NOMO-1 treated with dmso at 0.1 percent for 144 hours (cell line): ENCODE results near the gene FAM193A.

Experiments used
- DNase-seq: peaks from one replicate; lab custom pipeline; 2025; ENCODE audit not compliant: unreplicated experiment; lab: John Stamatoyannopoulos, UW

Gene FAM193A

DNA sequence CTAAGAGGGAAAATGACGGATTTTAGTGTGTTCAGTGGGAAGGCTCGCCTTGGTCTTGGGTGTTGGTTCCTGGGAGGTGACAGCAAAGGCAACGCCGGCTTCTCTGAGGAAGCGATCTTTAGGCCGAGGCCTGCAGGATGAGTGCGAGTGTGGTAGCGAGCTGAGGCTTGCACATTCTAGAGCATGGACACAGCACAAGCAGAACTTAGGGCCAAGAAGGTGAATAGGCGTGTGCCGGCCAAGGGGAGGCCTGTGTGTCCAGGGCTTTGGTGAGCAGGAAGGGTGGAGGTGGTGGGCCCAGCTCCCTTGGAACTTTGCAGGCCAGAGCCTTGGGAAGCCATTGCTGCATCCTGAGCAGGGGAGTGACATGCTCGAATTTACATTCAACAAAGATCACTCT lies 151.8 kb downstream of the FAM193A start:
- no peak for DNase-seq

DNA sequence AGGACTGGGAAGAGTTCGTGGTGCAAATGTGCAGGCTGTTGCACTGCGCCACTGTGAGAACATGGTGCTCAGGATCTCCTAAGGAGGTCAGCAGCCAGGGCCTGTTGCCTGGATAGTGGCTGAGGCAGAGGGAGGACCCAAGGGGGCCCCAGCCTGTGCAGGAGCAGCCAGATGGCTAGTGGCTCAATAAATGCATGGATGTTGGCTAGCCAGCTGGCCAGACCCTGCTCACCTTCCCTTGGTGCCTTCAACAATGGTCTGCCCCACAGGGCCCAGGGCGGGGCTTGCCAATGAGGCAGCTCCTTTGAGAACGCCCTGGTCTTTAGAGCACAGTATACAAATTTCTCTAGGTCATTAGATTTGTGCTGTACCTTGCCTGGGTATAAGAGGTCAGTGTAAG lies 152.2 kb downstream of the FAM193A start:
- DNase-seq: no peak

DNA sequence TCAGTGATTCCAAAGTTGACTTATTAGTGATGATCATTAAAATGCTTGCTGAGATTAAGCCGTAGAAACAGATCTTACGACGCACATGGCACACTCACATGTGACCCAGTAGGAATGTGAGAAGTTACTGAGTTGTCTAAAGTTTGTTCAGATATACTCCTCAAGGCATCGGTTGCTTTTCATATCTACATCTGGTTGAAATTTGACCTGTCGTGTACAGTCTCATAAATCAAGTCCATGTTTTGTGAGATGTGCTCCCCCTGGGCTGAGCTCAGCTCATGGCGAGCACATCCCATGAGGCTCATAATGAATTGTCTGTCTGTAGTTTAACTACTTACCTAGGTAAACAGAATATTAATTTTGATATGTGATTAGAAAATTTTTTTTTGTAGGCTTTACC lies 152.7 kb downstream of the FAM193A start:
- DNase-seq: no peak

DNA sequence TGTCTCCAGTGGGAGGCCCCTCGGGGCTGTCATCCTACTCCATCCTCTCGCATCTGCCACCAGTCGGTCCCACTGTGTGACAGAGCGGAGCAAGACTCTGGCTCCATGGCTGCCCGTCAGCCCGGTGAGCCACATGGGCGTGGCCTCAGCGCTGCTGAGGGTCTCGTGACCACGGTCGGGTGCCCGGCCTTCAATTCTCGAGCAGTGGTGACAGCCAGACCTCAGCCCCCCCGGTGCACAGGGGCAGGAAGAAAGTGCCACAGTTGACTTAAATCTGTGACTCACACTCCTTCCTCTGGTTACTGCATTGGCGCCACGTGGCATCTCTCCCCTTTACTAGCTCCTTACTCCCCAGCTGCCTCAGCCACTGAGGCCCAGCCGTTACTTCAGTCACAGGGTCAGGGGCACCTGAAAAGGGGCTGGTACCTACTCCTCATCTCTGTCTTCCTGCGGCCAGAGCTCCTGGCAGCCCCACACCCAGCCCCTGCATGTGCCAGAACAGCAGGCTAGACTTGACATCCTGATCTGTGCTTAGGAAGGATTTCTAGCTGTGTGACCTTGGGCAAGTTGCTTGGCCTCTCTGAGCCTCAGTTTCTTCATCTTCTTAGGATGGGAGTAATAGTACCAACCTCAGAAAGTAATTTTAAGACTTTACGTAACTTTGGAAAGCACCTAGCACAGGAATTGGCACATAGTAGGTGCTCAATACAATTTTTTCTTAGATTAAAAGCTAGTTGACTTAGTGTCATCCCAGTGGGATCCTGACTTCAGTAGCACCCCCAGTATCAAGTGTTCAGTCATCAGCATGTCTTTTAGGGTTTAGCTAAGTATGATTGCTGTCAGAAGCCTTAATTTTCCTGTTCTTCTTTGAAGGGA lies 153.6 kb downstream of the FAM193A start:
- DNase-seq: no peak

DNA sequence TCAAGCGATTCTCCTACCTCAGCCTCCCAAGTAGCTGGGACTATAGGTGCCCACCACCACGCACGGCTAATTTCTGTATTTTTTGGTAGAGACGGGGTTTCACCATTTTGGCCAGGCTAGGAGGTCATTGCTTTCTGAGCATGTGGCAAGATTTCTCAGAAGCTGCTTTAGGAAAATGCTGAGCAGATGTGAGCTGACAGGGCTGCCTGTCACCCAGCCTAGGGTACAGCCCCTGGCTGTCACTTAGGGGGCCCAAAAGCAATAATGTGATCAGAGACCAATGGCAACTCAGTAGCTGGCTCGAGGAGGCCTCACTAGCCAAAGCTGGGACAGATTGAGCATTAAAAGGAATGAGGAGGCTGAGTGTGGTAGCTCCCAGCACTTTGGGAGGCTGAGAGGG lies 154.9 kb downstream of the FAM193A start:
- DNase-seq: no peak

DNA sequence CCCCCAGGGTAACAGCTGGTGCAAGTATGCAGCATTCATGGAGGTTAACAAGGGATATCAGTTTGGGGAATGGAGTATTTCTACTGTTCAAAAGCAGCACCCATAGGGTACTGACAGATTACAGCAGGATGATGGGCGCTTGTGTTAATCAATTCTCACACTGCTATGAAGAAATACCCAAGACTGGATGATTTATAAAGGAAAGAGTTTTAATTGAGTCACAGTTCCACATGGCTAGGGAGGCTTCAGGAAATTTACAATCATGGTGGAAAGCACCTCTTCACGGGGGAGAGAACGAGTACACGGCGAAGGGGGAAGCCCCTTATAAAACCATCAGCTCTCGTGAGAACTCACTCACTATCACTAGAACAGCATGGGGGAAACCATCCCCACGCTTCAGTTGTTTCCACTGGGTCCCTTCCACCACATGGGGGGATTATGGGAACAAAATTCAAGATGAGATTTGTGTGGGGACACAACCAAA lies 155.5 kb downstream of the FAM193A start:
- DNase-seq: no peak

DNA sequence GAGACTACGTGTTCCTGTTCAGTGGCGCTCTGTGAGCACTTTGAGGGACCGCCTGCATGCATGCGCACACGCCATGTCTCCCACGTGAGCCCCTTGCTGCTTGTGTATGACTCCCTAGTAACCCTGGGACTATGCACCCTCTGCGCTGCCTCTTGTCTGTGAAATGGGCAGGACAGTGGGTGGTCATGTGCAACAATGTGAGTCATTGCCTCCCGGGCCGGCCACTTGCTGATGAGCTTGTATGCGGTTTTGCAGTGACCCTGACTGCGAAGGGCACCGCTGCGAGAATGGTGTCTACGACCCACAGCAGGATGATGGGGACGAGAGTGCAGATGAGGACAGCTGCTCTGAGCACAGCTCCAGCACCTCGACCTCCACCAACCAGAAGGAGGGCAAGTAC lies 158.2 kb downstream of the FAM193A start:
- DNase-seq: no peak

DNA sequence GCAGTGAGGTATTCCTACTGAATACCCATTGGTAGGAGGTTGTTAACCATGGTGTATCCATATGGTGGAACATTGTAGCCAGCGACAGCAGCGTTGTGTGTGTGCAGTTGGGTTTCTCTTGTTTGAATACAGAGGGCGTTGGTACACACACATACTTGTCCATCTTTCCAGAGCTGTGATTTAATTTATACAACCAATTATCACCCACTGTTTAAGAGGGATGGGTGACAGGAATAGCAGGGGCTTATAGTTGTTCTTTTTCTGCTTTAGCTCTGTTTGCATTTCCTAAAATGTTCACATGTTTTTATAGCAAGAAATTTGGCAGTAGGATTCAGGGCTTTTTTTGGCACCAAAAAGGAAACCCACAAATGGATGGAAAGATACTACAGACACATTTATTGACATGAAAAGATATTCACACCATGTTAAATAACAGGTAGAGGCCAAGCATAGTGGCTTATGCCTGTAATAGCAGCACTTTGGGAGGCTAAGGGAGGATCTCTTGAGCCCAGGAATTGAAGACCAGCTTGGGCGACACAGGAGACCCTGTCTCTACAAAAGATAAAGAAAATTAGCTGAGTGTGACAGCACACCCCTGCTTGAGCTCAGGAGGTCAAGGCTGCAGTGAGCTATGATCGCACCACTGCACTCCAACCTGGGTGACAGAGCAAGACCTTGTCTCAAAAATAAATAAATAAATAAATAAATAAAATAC lies 159.1 kb downstream of the FAM193A start:
- no peak for DNase-seq

DNA sequence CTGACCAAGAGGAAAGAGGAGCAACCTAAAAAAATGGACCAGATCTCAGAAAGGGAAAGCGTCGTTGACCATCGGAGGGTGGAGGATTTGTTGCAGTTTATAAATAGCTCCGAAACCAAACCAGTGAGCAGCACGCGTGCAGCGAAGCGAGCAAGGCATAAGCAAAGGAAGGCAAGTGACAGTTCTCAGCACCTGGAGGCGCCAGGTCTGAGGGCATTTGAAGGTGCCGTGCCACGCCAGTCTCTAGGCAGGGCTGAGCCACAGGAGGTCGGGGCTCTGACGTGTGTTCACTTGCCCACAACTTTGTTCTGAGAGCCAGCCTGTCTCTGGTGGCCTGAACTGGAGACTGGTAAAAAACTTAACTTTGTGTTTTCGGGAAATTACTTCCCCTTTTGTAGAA lies 160.0 kb downstream of the FAM193A start:
- DNase-seq: peak; percentile 50

DNA sequence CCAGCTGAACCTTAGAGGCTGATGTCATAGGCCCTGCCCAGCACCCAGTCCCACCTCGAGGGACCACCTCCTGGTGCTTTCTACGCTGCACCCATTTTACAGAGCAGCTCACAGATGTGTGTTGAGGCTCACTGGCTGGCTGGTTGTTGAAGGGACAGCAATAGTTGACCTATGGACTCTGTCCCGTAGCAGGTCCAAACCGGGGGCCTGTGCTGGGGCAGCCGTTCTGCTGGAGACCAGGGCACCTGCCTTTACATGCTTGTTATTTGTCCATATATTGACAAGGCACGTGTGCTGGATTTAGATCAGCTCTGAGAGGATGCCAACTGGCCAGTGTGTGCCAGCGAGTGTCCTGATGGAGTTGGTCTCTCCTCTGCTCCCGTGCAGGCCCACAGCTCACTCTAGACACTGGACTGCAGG lies 161.6 kb downstream of the FAM193A start:
- no peak for DNase-seq

DNA sequence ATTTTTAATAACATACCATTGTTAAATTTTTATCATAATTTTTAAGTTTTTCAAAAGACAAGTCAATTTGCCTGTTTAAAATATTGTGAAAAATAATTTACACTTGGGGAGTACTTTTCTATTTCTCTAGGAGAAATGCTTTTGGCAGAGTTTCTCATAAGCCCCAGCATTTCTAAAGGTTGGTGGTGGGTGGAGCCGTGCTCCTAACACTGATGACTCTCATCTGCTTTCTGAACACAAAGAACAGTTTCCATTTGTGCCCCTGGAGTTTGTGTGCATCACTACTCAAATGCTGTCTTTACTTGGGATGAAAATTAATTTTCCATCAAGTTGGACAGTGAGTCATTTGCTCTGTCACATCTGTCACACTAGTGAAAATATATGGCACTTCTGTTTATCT lies 162.1 kb downstream of the FAM193A start:
- no peak for DNase-seq

DNA sequence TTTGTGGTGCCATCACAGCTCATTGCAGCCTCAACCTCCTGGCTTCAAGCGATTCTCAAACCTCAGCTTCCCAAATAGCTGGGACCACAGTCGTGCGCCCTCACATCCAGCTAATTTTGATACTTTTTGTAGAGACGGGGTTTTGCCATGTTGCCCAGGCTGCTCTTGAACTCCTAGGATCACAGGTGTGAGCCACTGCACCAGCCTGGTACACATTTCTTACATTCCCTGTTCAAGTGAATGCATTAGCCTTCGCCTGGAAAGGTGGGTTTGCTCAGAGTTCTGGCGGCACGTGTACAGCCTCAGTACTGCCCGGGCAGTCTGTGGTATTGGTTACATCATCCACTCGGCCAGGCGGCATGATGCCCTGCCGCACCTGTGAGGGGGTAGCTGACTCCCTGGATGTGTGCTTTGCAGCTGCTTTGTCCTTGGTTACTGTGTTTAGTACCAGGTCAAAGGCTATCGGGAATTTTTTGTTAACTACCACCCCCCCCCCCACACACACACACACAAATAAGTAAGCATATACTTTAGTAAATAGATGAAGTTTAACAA lies 162.6 kb downstream of the FAM193A start:
- no peak for DNase-seq

DNA sequence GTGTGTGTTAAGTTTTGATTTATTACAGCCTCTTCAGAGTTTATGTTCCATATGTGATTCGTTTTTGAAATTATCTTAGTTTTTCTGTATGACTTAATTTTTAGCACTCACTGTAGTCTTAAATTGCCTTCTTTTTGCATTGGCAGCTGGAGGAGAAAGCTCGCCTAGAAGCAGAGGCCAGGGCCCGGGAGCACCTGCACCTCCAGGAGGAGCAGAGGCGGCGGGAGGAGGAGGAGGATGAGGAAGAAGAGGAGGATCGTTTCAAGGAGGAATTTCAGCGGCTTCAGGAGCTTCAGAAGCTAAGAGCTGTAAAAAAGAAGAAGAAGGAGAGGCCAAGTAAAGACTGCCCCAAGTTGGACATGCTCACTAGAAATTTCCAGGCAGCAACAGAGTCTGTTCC lies 163.1 kb downstream of the FAM193A start:
- DNase-seq: no peak

DNA sequence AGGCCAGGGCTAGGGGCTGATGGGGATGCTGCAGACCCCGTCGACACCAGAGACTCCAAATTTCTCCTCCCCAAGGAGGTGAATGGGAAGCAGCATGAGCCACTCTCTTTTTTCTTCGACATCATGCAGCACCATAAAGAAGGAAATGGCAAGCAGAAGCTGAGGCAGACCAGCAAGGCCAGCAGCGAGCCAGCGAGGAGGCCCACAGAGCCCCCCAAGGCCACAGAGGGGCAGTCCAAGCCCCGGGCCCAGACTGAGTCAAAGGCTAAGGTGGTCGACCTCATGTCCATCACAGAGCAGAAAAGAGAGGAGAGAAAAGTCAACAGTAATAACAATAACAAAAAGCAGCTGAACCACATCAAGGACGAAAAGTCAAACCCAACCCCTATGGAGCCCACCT lies 163.6 kb downstream of the FAM193A start:
- no peak for DNase-seq

DNA sequence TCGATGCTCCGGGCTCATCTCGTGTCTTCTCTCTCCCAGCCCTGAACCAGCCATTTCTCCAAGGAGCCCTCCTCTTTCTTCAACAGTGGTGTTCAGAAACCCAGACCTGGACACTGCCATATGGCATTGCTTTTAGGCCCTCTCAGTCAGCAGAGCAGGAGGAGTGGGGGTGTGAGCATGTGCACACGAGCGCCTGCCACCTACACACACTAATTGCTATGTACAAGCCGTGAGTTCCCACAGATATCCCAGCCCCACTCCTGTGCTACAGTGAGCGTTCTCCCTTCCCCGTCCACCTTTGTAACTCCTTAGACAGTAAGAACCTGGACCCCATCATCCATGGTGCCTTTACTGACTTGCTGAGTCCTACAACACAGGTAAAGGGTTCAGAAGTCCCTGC lies 165.9 kb downstream of the FAM193A start:
- no peak for DNase-seq

DNA sequence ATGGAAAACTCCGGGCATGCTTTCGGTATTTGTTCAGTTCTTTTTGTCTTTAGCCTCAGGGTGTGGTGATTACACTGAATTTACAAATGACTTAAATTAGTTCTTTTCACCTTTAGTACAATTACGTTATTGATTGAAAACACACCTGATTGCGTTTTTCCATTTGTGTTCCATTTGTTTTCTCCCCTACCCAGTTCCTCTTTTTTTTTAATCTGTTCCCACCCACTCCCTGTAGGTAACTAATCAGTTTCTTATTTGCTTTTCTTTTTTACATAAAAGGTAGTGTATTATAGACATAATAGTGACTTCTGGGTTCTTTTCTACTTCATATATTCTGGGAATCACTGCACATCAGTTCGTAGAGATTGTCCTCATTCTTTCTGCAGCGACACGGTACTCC lies 166.3 kb downstream of the FAM193A start:
- no peak for DNase-seq

DNA sequence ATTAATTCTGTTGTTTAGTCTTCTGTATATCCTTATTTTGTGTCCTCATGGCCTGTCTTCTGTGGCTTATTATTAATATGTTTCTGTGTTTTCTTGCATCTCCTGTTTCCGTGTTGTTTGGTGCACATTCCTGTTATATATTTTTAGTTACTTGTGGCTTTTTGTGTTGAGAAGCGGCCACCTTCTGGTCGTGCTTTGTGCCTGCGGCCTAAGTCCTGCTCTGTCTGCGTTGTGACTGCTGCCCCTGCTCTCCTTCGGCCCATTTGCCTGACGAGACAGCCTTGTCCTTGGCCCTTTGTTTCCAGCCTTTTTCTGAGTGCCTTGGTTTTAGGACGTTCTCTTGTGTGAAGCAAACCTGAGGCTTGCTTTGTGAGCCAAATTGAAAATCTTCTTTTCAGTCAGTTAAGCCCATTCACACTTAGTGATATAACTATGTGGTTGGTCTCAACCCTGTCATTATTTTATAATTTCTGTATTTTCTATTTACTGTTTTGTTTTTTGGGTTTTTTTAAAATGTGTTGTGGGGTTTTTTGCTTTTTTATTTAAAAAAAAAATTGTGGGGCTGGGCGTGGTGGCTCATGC lies 175.9 kb downstream of the FAM193A start:
- no peak for DNase-seq

DNA sequence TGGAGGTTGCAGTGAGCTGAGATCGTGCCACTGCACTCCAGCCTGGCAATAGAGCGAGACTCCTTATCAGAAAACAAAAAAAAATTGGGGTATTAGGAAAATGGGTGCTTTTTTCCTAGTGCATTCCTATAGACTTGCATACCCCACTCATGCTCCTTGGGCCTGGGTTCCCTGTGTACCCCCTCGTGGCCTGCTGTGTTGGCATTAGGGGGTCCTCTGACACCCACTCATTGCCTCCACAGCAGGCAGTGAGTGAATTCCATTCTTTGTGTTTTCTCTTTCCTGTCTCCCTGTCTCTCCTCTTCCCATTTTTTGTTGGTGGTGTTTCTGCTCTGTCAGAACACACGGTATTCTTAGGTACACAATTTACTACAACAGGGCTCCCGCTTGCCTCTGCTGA lies 176.9 kb downstream of the FAM193A start:
- DNase-seq: no peak

DNA sequence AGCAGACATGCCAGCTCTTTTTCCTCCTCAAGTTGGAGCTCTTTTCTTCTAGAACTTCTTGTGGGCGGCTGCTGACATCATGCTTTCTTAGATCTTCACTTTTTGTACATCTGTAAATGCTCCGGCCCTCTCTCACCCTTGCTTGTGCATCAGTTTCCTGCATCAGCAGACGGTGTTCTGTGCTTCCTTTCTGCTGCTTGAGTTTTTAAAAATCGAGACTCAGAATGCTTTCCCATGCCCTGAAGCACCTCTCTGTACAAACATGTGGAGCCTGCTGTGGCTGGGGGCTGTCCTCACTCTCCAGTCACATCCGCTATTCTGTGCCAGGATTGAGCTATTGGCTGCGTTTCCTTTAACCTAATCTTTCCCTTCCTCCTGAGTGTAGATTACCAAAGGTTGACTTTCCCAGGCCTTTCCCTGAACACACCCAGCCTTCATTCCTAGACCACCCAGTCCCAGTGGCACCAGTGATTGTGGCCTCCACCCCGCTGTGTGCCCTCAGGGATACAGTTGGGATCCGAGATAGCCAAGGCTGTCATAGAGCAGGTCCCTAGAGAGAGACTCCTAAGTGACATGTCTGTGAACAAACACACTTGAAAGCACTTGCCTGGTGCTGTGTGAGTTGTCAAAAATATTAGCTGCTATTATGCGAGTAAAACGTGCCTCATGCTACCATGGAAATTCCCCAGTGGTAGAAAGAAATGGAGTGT lies 177.8 kb downstream of the FAM193A start:
- no peak for DNase-seq

DNA sequence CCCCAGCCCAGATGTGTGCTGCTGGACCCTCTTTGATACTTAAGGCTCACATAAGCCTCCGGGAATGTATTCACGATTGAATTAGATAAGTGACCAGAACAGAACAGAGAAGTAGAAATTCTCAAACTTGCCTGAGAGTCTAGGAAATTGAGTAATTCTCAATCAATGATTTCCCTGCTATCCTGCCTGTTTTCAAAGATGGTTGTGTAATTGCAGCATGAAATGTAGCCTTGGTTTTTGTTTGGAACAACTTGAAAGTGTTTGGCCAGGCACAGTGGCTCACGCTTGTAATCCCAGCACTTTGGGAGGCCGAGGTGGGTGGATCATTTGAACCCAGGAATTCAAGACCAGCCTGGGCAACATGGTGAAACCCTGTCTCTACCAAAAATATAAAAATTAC lies 178.5 kb downstream of the FAM193A start:
- DNase-seq: no peak

DNA sequence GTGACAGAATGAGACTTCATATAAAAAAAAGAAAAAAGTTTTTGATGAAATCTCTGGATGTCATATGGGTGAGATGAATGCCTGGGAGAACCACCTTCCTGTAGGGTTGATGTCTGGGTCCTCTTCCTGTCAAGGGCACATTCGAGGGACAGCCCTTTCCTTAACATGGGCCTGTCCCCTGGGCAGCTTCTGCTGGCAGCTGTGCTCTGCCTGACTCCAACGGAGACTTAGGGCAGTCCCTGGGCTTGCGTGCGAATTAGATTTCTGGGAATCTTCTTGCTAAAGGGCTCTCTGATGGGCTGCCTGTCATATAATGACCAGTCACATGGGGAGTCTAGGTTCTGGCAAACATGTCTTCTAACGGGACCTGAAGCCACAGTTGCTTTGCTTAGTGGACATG lies 179.0 kb downstream of the FAM193A start:
- no peak for DNase-seq
